ENCODE measurements around the gene OVOL1. TPM values are rescaled to one million over a fixed set of nuclear protein-coding genes. Genes with fewer than 3 reads are reported as not detected.

The OVOL1 gene
- total RNA-seq, 1 experiment from 2014 or later = 12.7 TPM

GRCh38 chr11:65786008-65786785, 666 bp upstream of the OVOL1 start:
- BruUV-seq (replicated peaks) = TSS peak; percentile 33
- peaks cover 38% of the 10 kb centered on the region for H3K4me1 Mint-ChIP-seq (ENCODE audit: low read depth, unreplicated experiment)
- no peaks in the 10 kb centered on the region for H3K9me3 Mint-ChIP-seq (ENCODE audit: low read depth, unreplicated experiment)
- CTCF ChIA-PET = interaction anchor here (1.0 kb wide), 1 partner anchor 333 kb away, joined by 3 read pairs; no protein-coding TSS in a partner anchor
- no peaks in the 10 kb centered on the region for H3K27me3 Mint-ChIP-seq (ENCODE audit: unreplicated experiment)
- H3K4me3 Mint-ChIP-seq (ENCODE audit: low read depth, unreplicated experiment) = peak overlapping the region; percentile 86
- TF ChIP-seq CTCF (IDR thresholded peaks at IDR 0.05; ENCODE audit: unreplicated experiment) = no peak
- no peak for DNase-seq
- H3K27ac Mint-ChIP-seq (ENCODE audit: unreplicated experiment) = peak overlapping the region; percentile 82
- intact Hi-C loops (cut with micrococcal nuclease; ENCODE audit: unreplicated experiment) = no loop called here
- peaks cover 40% of the 10 kb centered on the region for H3K36me3 Mint-ChIP-seq (ENCODE audit: insufficient read depth, unreplicated experiment)

DNA sequence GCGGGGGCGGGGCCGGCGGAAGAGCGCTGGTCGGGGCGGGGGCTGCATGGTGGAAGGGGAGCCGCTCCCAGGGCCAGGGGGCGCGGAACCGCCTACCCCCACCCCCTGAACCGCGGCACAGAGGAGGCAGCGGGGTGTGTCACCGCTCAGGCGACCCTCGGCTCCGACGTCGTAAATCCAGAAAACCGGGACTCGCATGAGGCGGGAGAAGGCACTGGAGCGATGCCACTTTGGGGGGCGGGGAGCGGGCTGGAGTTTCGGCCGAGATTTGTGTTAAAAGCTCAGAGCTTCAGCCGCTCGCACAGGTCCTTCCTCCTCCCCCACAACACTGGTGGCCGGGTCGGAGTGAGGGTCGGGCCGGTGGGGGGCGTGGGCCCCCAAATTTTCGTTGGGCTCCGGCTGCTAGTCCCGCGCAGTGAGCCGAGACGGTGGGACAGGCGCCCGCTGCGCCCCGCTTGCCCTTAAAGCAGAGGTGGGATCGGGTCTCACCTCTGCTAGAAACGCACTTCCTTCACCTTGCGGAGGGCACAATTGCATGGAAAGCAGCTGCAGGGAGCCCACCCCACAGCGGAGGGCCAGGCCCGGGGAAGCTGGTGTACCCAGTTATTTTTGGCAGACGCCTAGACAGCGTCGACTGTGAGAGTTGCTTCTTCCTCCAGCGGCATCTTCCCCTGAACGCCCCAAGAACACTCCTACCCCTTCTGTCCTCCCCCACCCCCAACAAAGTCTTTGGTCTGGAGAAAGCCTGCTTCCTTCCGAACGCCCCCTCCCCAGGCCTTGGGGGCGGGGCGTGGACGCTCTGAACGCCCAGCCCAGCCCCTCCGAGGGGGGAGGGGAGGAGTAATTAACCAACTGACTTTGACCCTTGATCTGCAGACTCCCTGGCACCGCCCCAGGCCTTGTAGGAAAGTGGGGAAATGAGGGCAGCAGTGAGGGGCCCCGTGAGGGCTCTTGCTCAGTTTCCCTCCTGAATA, 1.1 kb downstream of the OVOL1 start:
- intact Hi-C loops (cut with micrococcal nuclease; ENCODE audit: unreplicated experiment) = no loop called here
- no TSS peak for BruUV-seq (replicated peaks)
- Mint-ChIP-seq H3K27ac (ENCODE audit: unreplicated experiment) (peak overlapping the region; percentile 75), H3K4me1 (ENCODE audit: low read depth, unreplicated experiment) (peaks cover 46% of the 10 kb centered on the region), H3K9me3 (ENCODE audit: low read depth, unreplicated experiment) (no peaks in the 10 kb centered on the region), H3K4me3 (ENCODE audit: low read depth, unreplicated experiment) (peak overlapping the region; percentile 86), H3K27me3 (ENCODE audit: unreplicated experiment) (no peaks in the 10 kb centered on the region), H3K36me3 (ENCODE audit: insufficient read depth, unreplicated experiment) (peaks cover 53% of the 10 kb centered on the region)
- CTCF ChIA-PET = interaction anchor here (1.0 kb wide), 1 partner anchor 8 kb away, joined by 4 read pairs; no protein-coding TSS in a partner anchor
- TF ChIP-seq CTCF (IDR thresholded peaks at IDR 0.05; ENCODE audit: unreplicated experiment) = no peak
- peak; percentile 33 for DNase-seq

GRCh38 chr11:65788821-65789220, 2.0 kb downstream of the OVOL1 start:
- Mint-ChIP-seq H3K27me3 (ENCODE audit: unreplicated experiment) (no peaks in the 10 kb centered on the region), H3K4me1 (ENCODE audit: low read depth, unreplicated experiment) (peaks cover 48% of the 10 kb centered on the region), H3K4me3 (ENCODE audit: low read depth, unreplicated experiment) (peak overlapping the region; percentile 86), H3K27ac (ENCODE audit: unreplicated experiment) (peak overlapping the region; percentile 75), H3K9me3 (ENCODE audit: low read depth, unreplicated experiment) (no peaks in the 10 kb centered on the region), H3K36me3 (ENCODE audit: insufficient read depth, unreplicated experiment) (peaks cover 57% of the 10 kb centered on the region)
- no peak for TF ChIP-seq CTCF (IDR thresholded peaks at IDR 0.05; ENCODE audit: unreplicated experiment)
- CTCF ChIA-PET = interaction anchor here (1.0 kb wide), 1 partner anchor 9 kb away, joined by 4 read pairs; no protein-coding TSS in a partner anchor
- no TSS peak for BruUV-seq (replicated peaks)
- intact Hi-C loops (cut with micrococcal nuclease; ENCODE audit: unreplicated experiment) = no loop called here
- DNase-seq = no peak
